ENCODE data around the gene GLUL. TPM values are rescaled to one million over a fixed set of nuclear protein-coding genes. Genes with fewer than 3 reads are reported as not detected.

The GLUL gene
- total and polyA plus RNA-seq, 5 donors from 2014 or later, result 27.3 to 69.5 (median 44.5) TPM

- H3K4me3 Mint-ChIP-seq, result no peak overlapping the region
- Histone ChIP-seq H3K27ac (ENCODE audit: insufficient read depth, low read length, poor library complexity, severe bottlenecking) (no peak overlapping the region), H3K9me3 (ENCODE audit: control insufficient read depth in 2 of 2, low read length in 2 of 2) (no peaks in the 10 kb centered on the region), H3K4me3 (ENCODE audit: low read depth, low read length) (no peak overlapping the region), H3K36me3 (ENCODE audit: control insufficient read depth, insufficient read depth, low read length) (no peaks in the 10 kb centered on the region), H3K4me1 (ENCODE audit: control insufficient read depth, insufficient read depth, low read length, poor library complexity, severe bottlenecking) (no peaks in the 10 kb centered on the region), H3K27me3 (ENCODE audit: control insufficient read depth, insufficient read depth, low read length) (no peaks in the 10 kb centered on the region)
- H3K9me3 Mint-ChIP-seq, result peaks cover 0 to 2% (median 0%) of the 10 kb centered on the region in 7 donors
- H3K4me1 Mint-ChIP-seq, result no peaks in the 10 kb centered on the region
- peaks cover 21% of the 10 kb centered on the region for H3K27me3 Mint-ChIP-seq
- DNase-seq, result no peak
- H3K36me3 Mint-ChIP-seq, result no peaks in the 10 kb centered on the region
- ATAC-seq (ENCODE audit: low read depth in 2 of 2), result no peak
- H3K27ac Mint-ChIP-seq, result no peak overlapping the region
Observed at GRCh38 chr1:182355723-182356098, 35.9 kb downstream of the GLUL start.

- no peak for DNase-seq
- Histone ChIP-seq H3K4me1 (ENCODE audit: control insufficient read depth, insufficient read depth, low read length, poor library complexity, severe bottlenecking) (no peaks in the 10 kb centered on the region), H3K4me3 (ENCODE audit: low read depth, low read length) (no peak overlapping the region), H3K27me3 (ENCODE audit: control insufficient read depth, insufficient read depth, low read length) (no peaks in the 10 kb centered on the region), H3K9me3 (ENCODE audit: control insufficient read depth in 2 of 2, low read length in 2 of 2) (no peaks in the 10 kb centered on the region), H3K27ac (ENCODE audit: insufficient read depth, low read length, poor library complexity, severe bottlenecking) (no peak overlapping the region), H3K36me3 (ENCODE audit: control insufficient read depth, insufficient read depth, low read length) (no peaks in the 10 kb centered on the region)
- Mint-ChIP-seq H3K27me3 (peaks cover 12% of the 10 kb centered on the region), H3K4me1 (no peaks in the 10 kb centered on the region), H3K9me3 (no peaks in the 10 kb centered on the region), H3K27ac (no peak overlapping the region), H3K4me3 (no peak overlapping the region), H3K36me3 (no peaks in the 10 kb centered on the region)
- no peak for ATAC-seq (ENCODE audit: low read depth in 2 of 2)
Observed at GRCh38 chr1:182351790-182352364, 39.7 kb downstream of the GLUL start.

- H3K4me1 ChIP-seq (ENCODE audit: control insufficient read depth, insufficient read depth, low read length, poor library complexity, severe bottlenecking), result no peaks in the 10 kb centered on the region
- ATAC-seq (ENCODE audit: low read depth in 2 of 2) (no peak), DNase-seq (no peak)
- H3K27me3 Mint-ChIP-seq, result peaks cover 9% of the 10 kb centered on the region
- no peak overlapping the region for H3K27ac ChIP-seq (ENCODE audit: insufficient read depth, low read length, poor library complexity, severe bottlenecking)
- H3K4me3 ChIP-seq (ENCODE audit: low read depth, low read length), result no peak overlapping the region
- no peaks in the 10 kb centered on the region for H3K36me3 ChIP-seq (ENCODE audit: control insufficient read depth, insufficient read depth, low read length)
- H3K27me3 ChIP-seq (ENCODE audit: control insufficient read depth, insufficient read depth, low read length), result no peaks in the 10 kb centered on the region
- H3K4me1 Mint-ChIP-seq, result no peaks in the 10 kb centered on the region
- no peaks in the 10 kb centered on the region for H3K36me3 Mint-ChIP-seq
- H3K4me3 Mint-ChIP-seq, result no peak overlapping the region
- H3K27ac Mint-ChIP-seq, result no peak overlapping the region
- no peaks in the 10 kb centered on the region for H3K9me3 ChIP-seq (ENCODE audit: control insufficient read depth in 2 of 2, low read length in 2 of 2)
- no peaks in the 10 kb centered on the region for H3K9me3 Mint-ChIP-seq
Observed at GRCh38 chr1:182350839-182351238, 40.8 kb downstream of the GLUL start.

GRCh38 chr1:182348961-182349747 is 42.4 kb downstream of the GLUL start:
- H3K4me1 Mint-ChIP-seq, result no peaks in the 10 kb centered on the region
- no peaks in the 10 kb centered on the region for H3K9me3 Mint-ChIP-seq
- H3K27me3 ChIP-seq (ENCODE audit: control insufficient read depth, insufficient read depth, low read length), result no peaks in the 10 kb centered on the region
- H3K27ac Mint-ChIP-seq, result no peak overlapping the region
- ATAC-seq (ENCODE audit: low read depth in 2 of 2) (no peak), DNase-seq (no peak)
- no peaks in the 10 kb centered on the region for H3K4me1 ChIP-seq (ENCODE audit: control insufficient read depth, insufficient read depth, low read length, poor library complexity, severe bottlenecking)
- no peak overlapping the region for H3K4me3 ChIP-seq (ENCODE audit: low read depth, low read length)
- H3K27ac ChIP-seq (ENCODE audit: insufficient read depth, low read length, poor library complexity, severe bottlenecking), result no peak overlapping the region
- no peaks in the 10 kb centered on the region for H3K9me3 ChIP-seq (ENCODE audit: control insufficient read depth in 2 of 2, low read length in 2 of 2)
- H3K27me3 Mint-ChIP-seq, result peaks cover 9% of the 10 kb centered on the region
- H3K4me3 Mint-ChIP-seq, result no peak overlapping the region
- H3K36me3 Mint-ChIP-seq, result no peaks in the 10 kb centered on the region
- H3K36me3 ChIP-seq (ENCODE audit: control insufficient read depth, insufficient read depth, low read length), result no peaks in the 10 kb centered on the region

- Histone ChIP-seq H3K27ac (ENCODE audit: insufficient read depth, low read length, poor library complexity, severe bottlenecking) (no peak overlapping the region), H3K4me3 (ENCODE audit: low read depth, low read length) (no peak overlapping the region), H3K36me3 (ENCODE audit: control insufficient read depth, insufficient read depth, low read length) (no peaks in the 10 kb centered on the region), H3K27me3 (ENCODE audit: control insufficient read depth, insufficient read depth, low read length) (no peaks in the 10 kb centered on the region), H3K4me1 (ENCODE audit: control insufficient read depth, insufficient read depth, low read length, poor library complexity, severe bottlenecking) (no peaks in the 10 kb centered on the region), H3K9me3 (ENCODE audit: control insufficient read depth in 2 of 2, low read length in 2 of 2) (no peaks in the 10 kb centered on the region)
- DNase-seq (no peak), ATAC-seq (ENCODE audit: low read depth in 2 of 2) (no peak)
- no peaks in the 10 kb centered on the region for H3K9me3 Mint-ChIP-seq
- no peaks in the 10 kb centered on the region for H3K36me3 Mint-ChIP-seq
- H3K4me1 Mint-ChIP-seq, result no peaks in the 10 kb centered on the region
- H3K27me3 Mint-ChIP-seq, result peaks cover 11% of the 10 kb centered on the region
- H3K27ac Mint-ChIP-seq, result no peak overlapping the region
- H3K4me3 Mint-ChIP-seq, result no peak overlapping the region
Observed at GRCh38 chr1:182347019-182347418, 44.6 kb downstream of the GLUL start.

GRCh38 chr1:182340233-182341058 is 51.1 kb downstream of the GLUL start:
- H3K9me3 Mint-ChIP-seq, result peaks cover 0 to 1% (median 0%) of the 10 kb centered on the region in 7 donors
- Histone ChIP-seq H3K36me3 (ENCODE audit: control insufficient read depth, insufficient read depth, low read length) (no peaks in the 10 kb centered on the region), H3K4me1 (ENCODE audit: control insufficient read depth, insufficient read depth, low read length, poor library complexity, severe bottlenecking) (no peaks in the 10 kb centered on the region), H3K9me3 (ENCODE audit: control insufficient read depth in 2 of 2, low read length in 2 of 2) (no peaks in the 10 kb centered on the region), H3K4me3 (ENCODE audit: low read depth, low read length) (no peak overlapping the region), H3K27ac (ENCODE audit: insufficient read depth, low read length, poor library complexity, severe bottlenecking) (no peak overlapping the region), H3K27me3 (ENCODE audit: control insufficient read depth, insufficient read depth, low read length) (no peaks in the 10 kb centered on the region)
- H3K36me3 Mint-ChIP-seq, result no peaks in the 10 kb centered on the region
- peak overlapping the region in 1 of 3 donors; percentile 17 for H3K27ac Mint-ChIP-seq
- H3K4me1 Mint-ChIP-seq, result no peaks in the 10 kb centered on the region
- H3K4me3 Mint-ChIP-seq, result no peak overlapping the region
- DNase-seq (no peak), ATAC-seq (ENCODE audit: low read depth in 2 of 2) (no peak)
- H3K27me3 Mint-ChIP-seq, result peaks cover 14% of the 10 kb centered on the region

- Histone ChIP-seq H3K27ac (ENCODE audit: insufficient read depth, low read length, poor library complexity, severe bottlenecking) (no peak overlapping the region), H3K4me1 (ENCODE audit: control insufficient read depth, insufficient read depth, low read length, poor library complexity, severe bottlenecking) (no peaks in the 10 kb centered on the region), H3K36me3 (ENCODE audit: control insufficient read depth, insufficient read depth, low read length) (no peaks in the 10 kb centered on the region), H3K27me3 (ENCODE audit: control insufficient read depth, insufficient read depth, low read length) (no peaks in the 10 kb centered on the region), H3K4me3 (ENCODE audit: low read depth, low read length) (no peak overlapping the region), H3K9me3 (ENCODE audit: control insufficient read depth in 2 of 2, low read length in 2 of 2) (no peaks in the 10 kb centered on the region)
- Mint-ChIP-seq H3K9me3 (peaks cover 0 to 3% (median 0%) of the 10 kb centered on the region in 7 donors), H3K27me3 (peaks cover 14% of the 10 kb centered on the region), H3K4me1 (no peaks in the 10 kb centered on the region), H3K27ac (no peak overlapping the region), H3K36me3 (no peaks in the 10 kb centered on the region), H3K4me3 (no peak overlapping the region)
- no peak for DNase-seq
- no peak for ATAC-seq (ENCODE audit: low read depth in 2 of 2)
Observed at GRCh38 chr1:182339684-182340083, 51.9 kb downstream of the GLUL start.

Measured in CD4-positive, CD25-positive, alpha-beta regulatory T cell (primary cell).